Caco-2 (cell line): ENCODE data around the gene ATG9A. TPM values are rescaled to one million over a fixed set of nuclear protein-coding genes. Genes with fewer than 3 reads are reported as not detected.

Source experiments
- BruUV-seq: library from RNA; stranded (reverse); fragments of 400-500 nt; replicated peaks from 2 replicates; lab custom pipeline; 2021; lab: Mats Ljungman, UMichigan
- CTCF ChIA-PET: fragments of 300-600 bp; sonication (Branson Sonifier 250); formaldehyde crosslinking; loops from one replicate; lab custom pipeline; 2022; ENCODE audit warnings: antibody characterized with exemption; lab: Charles Lee
- POLR2A ChIA-PET: fragments of 300-600 bp; sonication (Branson Sonifier 250); formaldehyde crosslinking; loops from one replicate; lab custom pipeline; 2022; ENCODE audit warnings: antibody characterized with exemption; lab: Charles Lee
- DNase-seq, 2 experiments: peaks; one replicate each; pipeline versions ENCODE4 v3.0.0 to v3.0.0-alpha.2; 2020 to 2022
- H3K27me3 ChIP-seq: replicated peaks from 2 replicates; pipeline ENCODE4 v1.6.0; 2011; ENCODE audit warnings: low read length; ENCODE audit not compliant: control insufficient read depth, insufficient read depth
- H3K36me3 ChIP-seq: 2 replicates; pipeline ENCODE4 v1.5.1; 2011; ENCODE audit warnings: low read length; ENCODE audit not compliant: control insufficient read depth, insufficient read depth
- H3K4me1 ChIP-seq: fragments of 250-450 bp; sonication (Bioruptor Pico); 2 replicates; pipeline ENCODE4 v1.5.1; 2020; ENCODE audit warnings: mild to moderate bottlenecking
- H3K4me3 ChIP-seq: 2 replicates; pipeline ENCODE4 v1.5.1; 2011; ENCODE audit warnings: low read depth, mild to moderate bottlenecking, control low read depth, low read length
- H3K9me3 ChIP-seq: fragments of 250-450 bp; sonication (Bioruptor Pico); 2 replicates; pipeline ENCODE4 v1.5.1; 2020; ENCODE audit warnings: mild to moderate bottlenecking, moderate library complexity
- H3K27ac Mint-ChIP-seq: one replicate; pipeline ENCODE4 v1.8.0; 2022; ENCODE audit warnings: mixed read lengths; ENCODE audit not compliant: unreplicated experiment
- H3K27me3 Mint-ChIP-seq: one replicate; pipeline ENCODE4 v1.8.0; 2022; ENCODE audit warnings: mixed read lengths; ENCODE audit not compliant: insufficient read depth, unreplicated experiment
- H3K36me3 Mint-ChIP-seq: one replicate; pipeline ENCODE4 v1.8.0; 2022; ENCODE audit warnings: mild to moderate bottlenecking, mixed read lengths; ENCODE audit not compliant: insufficient read depth, unreplicated experiment
- H3K4me1 Mint-ChIP-seq: one replicate; pipeline ENCODE4 v1.8.0; 2022; ENCODE audit warnings: low read depth, mixed read lengths; ENCODE audit not compliant: unreplicated experiment
- H3K4me3 Mint-ChIP-seq: one replicate; pipeline ENCODE4 v1.8.0; 2022; ENCODE audit warnings: mild to moderate bottlenecking, moderate library complexity, mixed read lengths; ENCODE audit not compliant: unreplicated experiment
- H3K9me3 Mint-ChIP-seq: one replicate; pipeline ENCODE4 v1.8.0; 2022; ENCODE audit warnings: mixed read lengths; ENCODE audit not compliant: unreplicated experiment
- CTCF ChIP-seq, 2 experiments: fragments of 200-600 bp in 1 of 2; IDR thresholded peaks; 1 replicate in 1 of 2; 2 replicates in 1 of 2; pipeline versions ENCODE4 v1.5.1 to v1.8.0; 2011 to 2022; ENCODE audit warnings: antibody characterized with exemption in 1 of 2, control low read depth in 1 of 2, inconsistent platforms in 1 of 2, low read depth in 1 of 2, low read length in 1 of 2, mild to moderate bottlenecking in 1 of 2, moderate library complexity in 1 of 2; ENCODE audit not compliant: insufficient read depth in 1 of 2, severe bottlenecking in 1 of 2, unreplicated experiment in 1 of 2
- intact Hi-C: fragments of 100-400 bp; cut with micrococcal nuclease; formaldehyde crosslinking; loops from one replicate; pipeline ENCODE4 v1.10.0; 2022; ENCODE audit not compliant: unreplicated experiment
- total RNA-seq: library from RNA; stranded (reverse); gene quantifications from 2 replicates; pipeline ENCODE4 v1.2.3, GENCODE V29; 2022

The ATG9A gene
- total RNA-seq, 1 experiment from 2014 or later, result 62.9 TPM

GRCh38 chr2:219207134-219207883 is 22.1 kb downstream of the ATG9A start:
- no peaks in the 10 kb centered on the region for H3K9me3 Mint-ChIP-seq
- peak overlapping the region; percentile 81 for H3K4me3 Mint-ChIP-seq
- intact Hi-C loops, result loop anchor here (1.0 kb wide), 2 partner anchors 11 to 47 kb away; partner anchors contain the start of genes ABCB6 and NHEJ1
- Histone ChIP-seq H3K4me1 (peaks cover 8% of the 10 kb centered on the region), H3K27me3 (no peaks in the 10 kb centered on the region), H3K9me3 (no peaks in the 10 kb centered on the region), H3K4me3 (peak overlapping the region; percentile 78), H3K36me3 (peaks cover 14% of the 10 kb centered on the region)
- TSS peak; percentile 67 for BruUV-seq
- peaks cover 5% of the 10 kb centered on the region for H3K4me1 Mint-ChIP-seq
- CTCF ChIA-PET, result interaction anchor here (0.6 to 2.5 kb wide), 15 partner anchors 10 to 227 kb away, joined by 3 to 13 read pairs (median 6); partner anchors contain the start of genes CNPPD1, GLB1L, STK16 and TUBA4A
- DNase-seq, result no peak
- POLR2A ChIA-PET, result interaction anchor here (0.6 to 3.1 kb wide), 12 partner anchors 9 to 330 kb away, joined by 3 to 29 read pairs (median 6); partner anchors contain the start of genes ABCB6, CNPPD1, DNPEP and GLB1L
- peaks cover 52% of the 10 kb centered on the region for H3K36me3 Mint-ChIP-seq
- TF ChIP-seq CTCF (IDR thresholded peaks at IDR 0.05; ENCODE audit: insufficient read depth in 1 of 2, low read depth in 1 of 2, low read length in 1 of 2, severe bottlenecking in 1 of 2, unreplicated experiment in 1 of 2), result no peak
- H3K27ac Mint-ChIP-seq, result no peak overlapping the region
- no peaks in the 10 kb centered on the region for H3K27me3 Mint-ChIP-seq

GRCh38 chr2:219206328-219207133 is 22.9 kb downstream of the ATG9A start, which contains the start of gene ZFAND2B:
ZFAND2B (plus strand) TSS chr2:219206782; CDS start chr2:219206988, 206 bp downstream.
- Histone ChIP-seq H3K27me3 (no peaks in the 10 kb centered on the region), H3K36me3 (peaks cover 14% of the 10 kb centered on the region), H3K4me3 (peak within 1 kb of the TSS; percentile 78), H3K4me1 (peaks cover 8% of the 10 kb centered on the region), H3K9me3 (no peaks in the 10 kb centered on the region)
- intact Hi-C loops, result loop anchor here (1.0 kb wide), 4 partner anchors 12 to 46 kb away; partner anchors contain the start of genes ABCB6, ANKZF1, ATG9A and NHEJ1
- H3K27ac Mint-ChIP-seq, result peak within 1 kb of the TSS; percentile 84
- H3K9me3 Mint-ChIP-seq, result no peaks in the 10 kb centered on the region
- peak within 1 kb of the TSS; percentile 81 for H3K4me3 Mint-ChIP-seq
- POLR2A ChIA-PET, result interaction anchor here (0.6 to 3.1 kb wide), 16 partner anchors 10 to 364 kb away, joined by 3 to 29 read pairs (median 6); partner anchors contain the start of genes ABCB6, CNPPD1, DNPEP and GLB1L
- DNase-seq, result peak; percentile 93 to 98
- H3K4me1 Mint-ChIP-seq, result peaks cover 5% of the 10 kb centered on the region
- TF ChIP-seq CTCF (IDR thresholded peaks at IDR 0.05; ENCODE audit: insufficient read depth in 1 of 2, low read depth in 1 of 2, low read length in 1 of 2, severe bottlenecking in 1 of 2, unreplicated experiment in 1 of 2), result no peak
- BruUV-seq, result no TSS peak
- H3K27me3 Mint-ChIP-seq, result no peaks in the 10 kb centered on the region
- H3K36me3 Mint-ChIP-seq, result peaks cover 45% of the 10 kb centered on the region
- CTCF ChIA-PET, result interaction anchor here (0.6 to 2.5 kb wide), 19 partner anchors 9 to 304 kb away, joined by 3 to 13 read pairs (median 4); partner anchors contain the start of genes CNPPD1, GLB1L, STK16 and TUBA4A
